Sciatic nerve (tissue), 2 donors: Measurements from ENCODE around the gene TEC. TPM values are rescaled to one million over a fixed set of nuclear protein-coding genes. Genes with fewer than 3 reads are reported as not detected.
"Not testable (repeated sequence)": the region's sequence is repeated elsewhere in the genome, so short reads cannot be mapped to it uniquely, and the experiment has no call there.

Source experiments
- ATAC-seq: fragments of 200-7000 bp; cut with Tn5 transposase; one replicate; pipeline ENCODE4 v1.9.1; 2020; ENCODE audit warnings: mild to moderate bottlenecking, moderate library complexity
- DNase-seq: peaks from one replicate; pipeline ENCODE4 v3.0.0-alpha.2; 2020; ENCODE audit warnings: low spot score
- intact Hi-C: fragments of 100-400 bp; cut with DNase I; formaldehyde crosslinking; loops from one replicate; pipeline ENCODE4 v1.14.2; 2022
- total RNA-seq: library from RNA; stranded (reverse); fragmentation: NEBNext Ultra II Directional; extraction: Animal tissue kit (Norgen Biotek cat#: 25700); gene quantifications from one replicate; pipeline ENCODE4 v1.2.1, GENCODE V29; 2021
- donor health status: DM: no; HTN: no; CAD: no.
- donor health status: DM: no; HTN: no; CAD: no.

Gene TEC
- 5.3 TPM for total RNA-seq

DNA sequence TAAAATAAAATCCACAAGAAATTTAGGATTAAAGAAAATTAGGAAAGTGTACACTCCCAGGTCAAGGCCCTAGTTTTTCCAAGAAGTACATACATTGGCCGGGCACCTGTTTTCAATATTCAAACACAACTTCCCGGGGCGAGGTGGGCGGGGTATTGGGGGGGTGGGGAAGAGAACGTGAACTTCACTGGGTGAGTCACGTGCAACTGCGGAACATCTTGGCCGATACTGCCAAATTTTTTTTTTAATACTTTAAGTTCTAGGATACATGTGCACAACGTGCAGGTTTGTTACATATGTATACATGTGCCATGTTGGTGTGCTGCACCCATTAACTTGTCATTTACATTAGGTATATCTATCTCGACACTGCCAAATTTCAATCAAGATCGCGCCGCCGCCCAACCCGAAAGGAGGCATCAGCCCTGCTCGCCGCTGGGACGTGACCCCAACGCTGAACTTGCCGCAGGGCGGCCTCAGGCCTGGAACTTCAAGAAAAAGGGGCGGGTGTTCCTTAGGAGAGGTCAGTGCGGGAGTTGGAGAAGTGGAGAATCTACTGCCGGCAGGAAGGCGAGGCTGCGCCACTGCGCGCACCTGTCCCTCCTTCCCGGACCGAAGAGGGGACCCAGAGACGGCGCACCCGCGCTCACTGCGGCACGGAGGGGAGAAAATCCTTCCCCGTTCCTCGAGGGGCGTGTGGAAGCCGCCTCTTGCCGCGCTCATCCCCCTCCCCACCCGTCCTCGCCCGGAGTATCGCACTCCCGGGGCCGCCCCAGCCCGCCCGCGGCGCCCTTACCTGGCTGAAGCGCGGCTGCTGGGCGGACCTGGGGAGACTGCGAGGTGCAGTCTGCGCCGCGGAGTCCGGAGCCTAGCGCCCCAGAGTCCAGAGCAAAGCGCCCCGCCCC is at the start of gene TEC:
TSS of gene TEC (minus strand) at position 883 of the 905 bp plus-strand sequence. CDS start 41,224 bp downstream, outside the sequence.
- DNase-seq (peak; percentile 75), ATAC-seq (peak; percentile 58)
- intact Hi-C loops: no loop called here

DNA sequence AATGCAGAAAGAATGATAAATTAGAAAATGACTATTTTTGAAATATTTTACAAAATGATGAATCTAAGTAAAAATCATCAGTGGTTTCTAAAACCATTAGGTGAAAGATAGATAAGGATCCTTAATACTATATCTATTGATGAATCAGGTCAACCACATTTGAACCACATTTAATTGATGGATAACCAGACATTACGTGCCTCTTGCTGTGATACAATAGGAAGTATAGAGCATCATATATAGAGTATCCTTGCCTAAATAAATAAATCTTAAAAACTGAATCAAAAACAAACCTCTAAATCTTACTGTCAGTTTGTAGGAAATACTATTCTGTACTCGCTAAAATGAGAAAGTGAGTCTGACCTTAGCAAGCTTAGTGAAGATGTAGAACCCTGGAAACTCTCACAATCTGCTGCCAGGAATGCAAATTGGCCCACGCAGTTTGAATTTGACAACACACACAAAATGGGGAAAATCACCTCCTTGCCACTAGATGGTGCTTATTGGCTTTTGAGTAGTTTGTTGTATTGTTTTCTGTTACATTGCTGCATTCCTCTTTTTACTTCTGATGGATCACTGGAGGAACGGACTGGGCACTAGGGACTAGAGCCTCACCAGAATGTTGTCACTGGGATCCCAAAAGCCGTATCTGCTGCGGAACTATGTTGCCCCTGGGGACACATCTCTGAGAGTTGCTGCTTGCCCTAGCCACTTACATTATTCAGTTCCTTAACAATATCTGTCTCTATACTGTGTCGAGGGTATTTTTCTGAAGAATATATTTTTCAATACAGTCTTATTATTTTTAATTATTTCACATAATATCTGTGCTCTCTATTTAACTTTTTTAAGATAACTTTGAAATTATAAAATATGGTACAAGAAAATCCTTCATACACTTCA is 46.3 kb upstream of the TEC start:
- ATAC-seq (peak; percentile 24), DNase-seq (no peak)
- intact Hi-C loops: no loop called here

DNA sequence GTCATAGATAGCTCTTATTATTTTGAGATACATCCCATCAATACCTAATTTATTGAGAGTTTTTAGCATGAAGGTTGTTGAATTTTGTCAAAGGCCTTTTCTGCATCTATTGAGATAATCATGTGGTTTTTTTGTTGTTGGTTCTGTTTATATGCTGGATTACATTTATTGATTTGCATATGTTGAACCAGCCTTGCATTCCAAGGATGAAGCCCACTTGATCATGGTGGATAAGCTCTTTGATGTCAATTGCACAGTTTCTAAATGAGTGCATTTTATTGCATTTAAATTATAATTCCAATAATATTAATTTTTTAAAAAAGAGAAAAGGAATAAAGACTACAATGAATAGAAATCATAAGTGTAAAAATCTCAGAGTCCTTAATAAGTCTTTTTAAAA is 45.1 kb upstream of the TEC start:
- intact Hi-C loops, ATAC-seq, DNase-seq: not testable (repeated sequence)

DNA sequence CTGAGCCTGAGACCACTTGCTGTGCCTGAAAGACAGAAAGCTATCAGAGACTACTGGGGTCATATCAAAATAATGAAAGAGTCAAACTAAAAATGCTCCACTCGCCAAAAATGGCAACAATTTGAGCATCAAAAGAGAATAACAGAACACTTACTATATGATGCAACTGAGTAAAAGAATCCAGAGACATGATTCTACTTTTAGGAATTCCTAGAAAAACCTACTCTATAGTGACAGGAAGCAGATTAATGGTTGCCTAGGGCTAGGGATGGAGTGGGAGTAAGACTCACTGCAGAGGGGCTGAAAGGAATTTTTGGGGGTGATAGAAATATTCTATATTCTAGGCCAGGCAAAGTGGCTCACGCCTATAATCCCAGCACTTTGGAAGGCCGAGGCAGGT is 42.3 kb upstream of the TEC start:
- intact Hi-C loops: no loop called here

GRCh38 chr4:48308901-48309300 is 39.3 kb upstream of the TEC start:
- ATAC-seq (no peak), DNase-seq (no peak)
- intact Hi-C loops: no loop called here

More for the DNA sequence above, 42.3 kb upstream of the TEC start:
- no peak for DNase-seq
- ATAC-seq: no peak

DNA sequence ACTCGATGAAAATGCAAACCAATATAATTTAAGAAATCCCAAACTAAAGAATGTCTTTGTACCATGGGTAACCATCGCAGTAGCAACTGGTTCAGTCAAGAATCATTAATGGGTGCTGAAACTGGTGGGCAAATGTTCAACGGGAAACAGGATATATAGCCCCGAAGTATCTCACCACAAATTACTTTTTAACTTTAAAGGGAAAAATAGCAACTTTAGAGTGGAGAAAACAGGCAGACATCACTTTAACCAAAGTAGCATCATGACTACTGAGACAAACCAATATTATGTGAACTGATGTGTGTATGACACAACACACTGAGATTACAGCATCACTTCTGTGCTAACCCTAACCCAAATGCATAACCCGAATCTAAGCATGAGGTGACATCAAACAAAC is 37.9 kb upstream of the TEC start:
- ATAC-seq (no peak), DNase-seq (no peak)
- intact Hi-C loops: no loop called here

- no peak for DNase-seq
- intact Hi-C loops: no loop called here
- no peak for ATAC-seq
Observed at GRCh38 chr4:48305508-48305907, 35.9 kb upstream of the TEC start.

GRCh38 chr4:48300004-48300403 is 30.4 kb upstream of the TEC start:
- DNase-seq (no peak), ATAC-seq (no peak)
- intact Hi-C loops: no loop called here

DNA sequence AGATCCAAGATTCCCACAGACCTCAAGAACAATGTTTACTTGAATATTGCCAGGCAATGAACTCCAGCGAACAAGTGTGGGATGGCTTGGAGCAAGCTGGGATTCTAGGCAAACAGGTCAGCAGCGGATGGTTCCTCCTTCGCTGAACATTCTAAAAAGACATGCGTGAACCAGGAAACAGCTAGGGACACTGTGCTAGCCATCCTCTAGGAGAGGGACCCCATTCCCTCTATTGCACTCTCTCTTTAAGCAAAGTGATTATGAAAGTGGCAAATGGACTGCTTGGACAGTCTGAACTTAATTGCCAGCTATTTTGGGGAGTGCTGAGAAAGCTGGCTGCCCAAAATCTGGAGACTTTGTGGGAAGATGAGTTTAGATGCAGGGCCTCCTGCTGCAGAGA is 29.9 kb upstream of the TEC start:
- intact Hi-C loops: no loop called here
- ATAC-seq (no peak), DNase-seq (no peak)

DNA sequence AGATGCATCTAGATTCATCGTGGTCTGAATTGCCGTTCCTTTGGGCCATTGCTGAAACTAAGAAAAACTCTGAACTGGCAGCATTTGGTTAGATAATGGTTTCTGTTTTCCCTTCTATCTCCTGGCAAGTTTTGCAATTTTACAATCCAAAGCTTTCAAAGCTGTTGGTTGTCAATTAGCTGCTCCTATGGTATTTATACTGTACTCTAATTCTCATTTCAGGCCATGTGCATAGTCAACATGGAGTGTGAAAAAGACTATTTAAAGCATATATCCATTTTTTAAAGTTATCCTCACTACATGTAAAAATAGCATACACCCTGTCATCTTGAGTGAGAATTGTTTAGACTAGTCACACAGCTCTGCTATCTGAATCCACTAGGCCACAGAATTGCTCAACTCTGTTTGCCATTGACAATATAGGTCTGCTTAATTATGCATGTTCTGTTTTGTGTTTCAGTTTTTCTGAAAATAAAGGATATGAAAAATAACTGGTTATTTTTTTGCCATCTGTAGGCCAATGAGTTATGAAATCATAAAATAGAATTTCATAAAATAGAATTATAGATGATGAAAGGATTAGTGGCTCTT is 27.7 kb upstream of the TEC start:
- intact Hi-C loops: no loop called here
- ATAC-seq: no peak
- DNase-seq: no peak

DNA sequence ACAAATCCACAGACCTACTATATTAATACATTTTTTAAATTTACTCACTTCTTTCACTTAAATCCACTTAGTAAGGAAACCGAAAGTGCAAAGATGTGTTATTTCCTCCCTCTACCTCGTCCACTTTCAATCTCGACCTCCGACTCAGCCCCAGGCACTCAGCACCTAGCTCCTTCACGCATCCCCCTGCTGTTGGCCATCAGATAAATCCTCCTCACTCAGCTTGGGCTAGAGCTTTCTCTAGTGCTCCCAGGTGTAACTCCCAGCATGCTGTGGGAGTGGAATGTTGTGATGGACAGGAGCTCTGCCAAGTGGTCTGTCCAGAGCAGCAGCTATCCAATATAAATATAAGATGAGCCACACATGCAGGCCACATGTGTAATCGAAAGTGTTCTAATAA is 26.7 kb upstream of the TEC start:
- DNase-seq: no peak
- no peak for ATAC-seq
- intact Hi-C loops: no loop called here

DNA sequence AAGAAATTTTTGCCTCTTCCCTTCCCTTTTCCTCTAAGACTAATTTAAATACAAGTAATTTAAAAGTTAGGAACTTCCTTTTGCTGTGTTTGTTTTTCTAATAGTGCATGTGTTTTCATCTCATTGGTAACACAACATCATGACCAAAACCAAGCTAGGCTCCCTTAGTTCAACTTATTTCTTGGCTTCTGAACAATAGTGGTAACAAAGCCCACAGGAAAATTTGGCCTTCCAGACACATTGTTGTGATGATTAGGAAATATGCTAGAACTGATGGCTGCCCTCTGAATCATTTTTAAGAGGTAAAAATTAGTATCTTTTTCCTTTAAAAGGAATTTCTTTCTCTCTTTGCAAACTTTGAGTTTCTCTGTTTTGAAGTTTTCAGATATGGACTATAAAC is 25.5 kb upstream of the TEC start:
- intact Hi-C loops: no loop called here
- ATAC-seq (no peak), DNase-seq (no peak)

GRCh38 chr4:48292218-48292790 is 22.7 kb upstream of the TEC start:
- intact Hi-C loops, DNase-seq: not testable (repeated sequence)

DNA sequence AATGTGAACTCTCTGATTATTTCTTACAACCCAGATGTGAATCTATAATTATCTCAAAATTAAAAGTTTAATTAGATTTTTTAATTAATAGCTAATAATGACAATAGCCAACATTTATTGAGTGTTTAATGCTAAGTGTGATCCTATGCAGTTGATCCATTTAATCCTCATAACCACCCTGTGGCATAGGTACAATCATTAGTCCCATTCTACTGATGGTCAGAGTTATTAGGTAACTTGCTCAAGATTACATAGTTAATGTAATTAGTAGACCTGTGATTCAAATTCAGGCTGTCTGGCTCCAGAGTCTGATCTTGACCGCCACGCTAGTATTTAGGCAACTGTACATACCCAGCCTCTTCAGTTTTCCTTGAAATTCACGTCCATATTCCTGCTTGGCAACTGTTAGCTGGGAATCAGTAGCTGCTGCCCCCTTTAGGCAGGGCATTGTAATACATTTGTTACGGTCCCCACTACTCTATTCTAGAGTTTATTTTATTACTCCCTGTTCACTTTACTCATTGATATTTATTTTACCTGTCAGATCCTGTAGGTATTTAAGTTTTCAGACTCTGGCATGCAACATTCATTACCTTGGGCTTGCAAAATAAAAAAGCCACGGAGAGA is 20.6 kb upstream of the TEC start:
- intact Hi-C loops: no loop called here
- ATAC-seq: no peak
- no peak for DNase-seq

More at GRCh38 chr4:48292218-48292790, 22.7 kb upstream of the TEC start:
- not testable (repeated sequence) for ATAC-seq

DNA sequence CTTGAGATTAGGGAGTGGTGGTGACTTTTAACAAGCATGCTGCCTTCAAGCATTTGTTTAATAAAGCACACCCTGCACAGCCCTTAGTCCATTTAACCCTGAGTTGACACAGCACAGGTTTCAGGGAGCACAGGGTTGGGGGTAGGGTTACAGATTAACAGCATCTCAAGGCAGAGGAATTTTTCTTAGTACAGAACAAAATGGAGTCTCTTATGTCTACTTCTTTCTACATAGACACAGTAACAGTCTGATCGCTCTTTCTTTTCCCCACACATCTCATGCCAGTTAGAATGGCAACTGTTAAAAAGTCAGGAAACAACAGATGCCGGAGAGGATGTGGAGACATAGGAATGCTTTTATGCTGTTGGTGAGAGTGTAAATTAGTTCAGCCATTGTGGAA is 16.4 kb upstream of the TEC start:
- intact Hi-C loops, DNase-seq, ATAC-seq: not testable (repeated sequence)

- intact Hi-C loops, DNase-seq, ATAC-seq: not testable (repeated sequence)
Observed at GRCh38 chr4:48285640-48286039, 16.0 kb upstream of the TEC start.

DNA sequence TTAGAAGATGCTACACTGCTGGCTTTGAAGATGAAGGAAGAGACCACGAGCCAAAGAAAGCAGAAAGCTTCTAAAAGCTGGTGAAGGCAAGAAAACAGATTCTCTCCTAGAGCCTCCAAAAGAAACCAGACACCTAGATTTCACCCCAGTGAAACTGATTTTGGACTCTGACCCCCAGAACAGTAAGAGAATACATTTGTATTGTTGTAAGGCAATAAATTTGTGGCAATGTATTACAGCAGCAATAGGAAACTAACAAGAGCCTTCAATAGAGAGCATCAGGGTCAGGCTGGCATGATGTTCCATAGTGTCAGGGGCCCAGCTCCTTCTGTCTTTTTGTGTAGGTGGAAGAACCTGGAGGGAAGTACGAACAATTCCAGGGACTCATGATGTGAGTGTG is 6.0 kb upstream of the TEC start:
- no peak for DNase-seq
- intact Hi-C loops: no loop called here
- no peak for ATAC-seq

- ATAC-seq (no peak), DNase-seq (no peak)
- intact Hi-C loops: no loop called here
Observed at GRCh38 chr4:48275247-48275646, 5.6 kb upstream of the TEC start.

- DNase-seq (no peak), ATAC-seq (no peak)
- intact Hi-C loops: no loop called here
Observed at GRCh38 chr4:48271626-48272025, 2.0 kb upstream of the TEC start.
